MM.1S (cell line): ENCODE measurements around the gene SLC1A7.

Experiments
- DNase-seq: peaks from one replicate; pipeline ENCODE4 v3.0.0-alpha.2; 2015
- H2AFZ ChIP-seq: fragments of 300-600 bp; sonication (generic); 2 replicates; pipeline ENCODE4 v1.6.0; 2016; ENCODE audit warnings: antibody characterized with exemption, low read length
- H3F3A ChIP-seq: fragments of 300-600 bp; sonication (generic); 2 replicates; pipeline ENCODE4 v1.6.1; 2016; ENCODE audit warnings: mild to moderate bottlenecking, antibody characterized with exemption, low read length, moderate library complexity, mixed read lengths; ENCODE audit not compliant: insufficient read depth
- H3K27ac ChIP-seq: fragments of 300-600 bp; sonication (generic); 2 replicates; pipeline ENCODE4 v1.5.1; 2016; ENCODE audit warnings: mild to moderate bottlenecking, low read length
- H3K27me3 ChIP-seq: fragments of 300-600 bp; sonication (generic); replicated peaks from 2 replicates; pipeline ENCODE4 v1.6.0; 2016; ENCODE audit warnings: low read length; ENCODE audit not compliant: insufficient read depth
- H3K36me3 ChIP-seq: fragments of 300-600 bp; sonication (generic); replicated peaks from 2 replicates; pipeline ENCODE4 v1.6.1; 2016; ENCODE audit warnings: mild to moderate bottlenecking, low read length, mixed read lengths; ENCODE audit not compliant: insufficient read depth
- H3K4me1 ChIP-seq: fragments of 300-600 bp; sonication (generic); 2 replicates; pipeline ENCODE4 v1.6.1; 2016; ENCODE audit warnings: low read length, mixed read lengths
- H3K4me2 ChIP-seq: fragments of 300-600 bp; sonication (generic); 2 replicates; pipeline ENCODE4 v1.6.0; 2016; ENCODE audit warnings: low read depth, low read length
- H3K4me3 ChIP-seq: fragments of 300-600 bp; sonication (generic); 2 replicates; pipeline ENCODE4 v1.5.1; 2016; ENCODE audit warnings: low read length, mixed read lengths
- H3K79me2 ChIP-seq: fragments of 300-600 bp; sonication (generic); 2 replicates; pipeline ENCODE4 v1.6.1; 2016; ENCODE audit warnings: mixed run types, low read length, mixed read lengths
- H3K9ac ChIP-seq: fragments of 300-600 bp; sonication (generic); 2 replicates; pipeline ENCODE4 v1.6.1; 2016; ENCODE audit warnings: low read length, mixed read lengths
- H3K9me2 ChIP-seq: fragments of 300-600 bp; sonication (generic); replicated peaks from 2 replicates; pipeline ENCODE4 v1.6.1; 2016; ENCODE audit warnings: mild to moderate bottlenecking, low read length, mixed read lengths; ENCODE audit not compliant: insufficient read depth
- H3K9me3 ChIP-seq: fragments of 300-600 bp; sonication (generic); replicated peaks from 2 replicates; pipeline ENCODE4 v1.6.1; 2016; ENCODE audit warnings: mild to moderate bottlenecking, low read length, mixed read lengths; ENCODE audit not compliant: insufficient read depth
- H4K20me1 ChIP-seq: fragments of 300-600 bp; sonication (generic); 2 replicates; pipeline ENCODE4 v1.6.1; 2016; ENCODE audit warnings: mild to moderate bottlenecking, low read length, moderate library complexity, mixed read lengths; ENCODE audit not compliant: insufficient read depth
- CTCF ChIP-seq: fragments of 300-600 bp; sonication (generic); IDR thresholded peaks from 2 replicates; pipeline ENCODE4 v1.5.1; 2016; ENCODE audit warnings: antibody characterized with exemption, low read length, mixed read lengths
- EZH2 ChIP-seq: fragments of 300-600 bp; sonication (generic); optimal IDR thresholded peaks from 2 replicates; pipeline ENCODE3; 2017; ENCODE audit warnings: low read depth, mild to moderate bottlenecking, antibody characterized with exemption, low read length, mixed read lengths
- EZH2phosphoT487 ChIP-seq: fragments of 300-600 bp; sonication (generic); IDR thresholded peaks from 2 replicates; pipeline ENCODE4 v1.6.1; 2018; ENCODE audit warnings: antibody characterized with exemption, low read length

Gene SLC1A7

DNA sequence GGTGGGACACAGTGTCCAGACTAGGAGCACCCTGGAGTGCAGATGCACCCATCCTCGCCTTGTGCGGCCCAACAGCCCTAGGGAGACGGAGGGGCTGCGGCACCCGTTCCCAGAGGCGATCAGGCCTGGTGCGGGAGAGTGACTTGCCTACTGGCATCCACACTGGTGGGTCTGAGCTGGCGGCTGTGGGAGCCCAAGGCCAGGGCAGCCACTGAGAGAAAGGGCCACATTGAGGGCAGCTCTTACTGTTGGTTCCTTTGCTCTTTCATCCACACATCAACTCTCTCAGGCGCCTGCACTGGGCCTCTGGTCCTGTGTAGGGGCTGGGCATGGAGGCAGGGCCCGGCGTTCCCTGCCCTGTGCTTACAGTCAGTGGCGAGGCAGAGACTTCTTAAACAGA, 71.8 kb downstream of the SLC1A7 start:
- no peaks in the 10 kb centered on the region for H3K27me3 ChIP-seq
- H3K9ac ChIP-seq: no peak overlapping the region

DNA sequence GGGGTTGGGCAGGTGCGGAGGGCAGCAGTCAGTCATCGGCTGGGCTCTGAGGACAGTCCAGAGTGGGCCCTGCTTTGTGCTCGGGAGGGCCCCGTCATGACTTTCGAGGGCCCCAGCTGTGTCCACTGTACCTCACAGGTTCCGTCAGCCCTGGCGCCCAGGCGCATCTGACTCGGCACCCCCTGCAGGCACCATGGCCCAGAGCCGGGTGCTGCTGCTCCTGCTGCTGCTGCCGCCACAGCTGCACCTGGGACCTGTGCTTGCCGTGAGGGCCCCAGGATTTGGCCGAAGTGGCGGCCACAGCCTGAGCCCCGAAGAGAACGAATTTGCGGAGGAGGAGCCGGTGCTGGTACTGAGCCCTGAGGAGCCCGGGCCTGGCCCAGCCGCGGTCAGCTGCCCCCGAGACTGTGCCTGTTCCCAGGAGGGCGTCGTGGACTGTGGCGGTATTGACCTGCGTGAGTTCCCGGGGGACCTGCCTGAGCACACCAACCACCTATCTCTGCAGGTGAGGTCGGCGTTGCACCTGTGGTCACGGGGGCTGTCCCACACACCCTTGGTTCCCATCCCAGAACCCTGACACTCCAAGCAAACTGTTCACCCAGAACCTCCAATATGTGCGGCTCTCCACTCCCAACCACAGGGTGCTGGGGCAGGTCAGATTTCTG, 72.6 kb downstream of the SLC1A7 start:
- TF ChIP-seq CTCF (no peak), EZH2 (no peak), EZH2phosphoT487 (no peak)
- no peaks in the 10 kb centered on the region for H3K4me1 ChIP-seq
- H3K4me2 ChIP-seq: no peak overlapping the region
- H3K27me3 ChIP-seq: no peaks in the 10 kb centered on the region
- no peaks in the 10 kb centered on the region for H3K79me2 ChIP-seq
- no peak overlapping the region for H3K9ac ChIP-seq
- H3K4me3 ChIP-seq: no peak overlapping the region
- H4K20me1 ChIP-seq: no peaks in the 10 kb centered on the region
- H3F3A ChIP-seq: no peaks in the 10 kb centered on the region
- H2AFZ ChIP-seq: no peak overlapping the region
- H3K9me2 ChIP-seq: no peaks in the 10 kb centered on the region
- DNase-seq: no peak
- H3K27ac ChIP-seq: no peak overlapping the region
- H3K9me3 ChIP-seq: no peaks in the 10 kb centered on the region
- H3K36me3 ChIP-seq: no peaks in the 10 kb centered on the region

More for the DNA sequence above, 71.8 kb downstream of the SLC1A7 start:
- Histone ChIP-seq H3K79me2 (no peaks in the 10 kb centered on the region), H3K4me2 (no peak overlapping the region), H3K4me3 (no peak overlapping the region), H2AFZ (no peak overlapping the region), H3K27ac (no peak overlapping the region), H4K20me1 (no peaks in the 10 kb centered on the region), H3K4me1 (no peaks in the 10 kb centered on the region), H3F3A (no peaks in the 10 kb centered on the region), H3K36me3 (no peaks in the 10 kb centered on the region), H3K9me2 (no peaks in the 10 kb centered on the region), H3K9me3 (no peaks in the 10 kb centered on the region)
- no peak for DNase-seq
- TF ChIP-seq EZH2phosphoT487 (no peak), CTCF (no peak), EZH2 (no peak)

DNA sequence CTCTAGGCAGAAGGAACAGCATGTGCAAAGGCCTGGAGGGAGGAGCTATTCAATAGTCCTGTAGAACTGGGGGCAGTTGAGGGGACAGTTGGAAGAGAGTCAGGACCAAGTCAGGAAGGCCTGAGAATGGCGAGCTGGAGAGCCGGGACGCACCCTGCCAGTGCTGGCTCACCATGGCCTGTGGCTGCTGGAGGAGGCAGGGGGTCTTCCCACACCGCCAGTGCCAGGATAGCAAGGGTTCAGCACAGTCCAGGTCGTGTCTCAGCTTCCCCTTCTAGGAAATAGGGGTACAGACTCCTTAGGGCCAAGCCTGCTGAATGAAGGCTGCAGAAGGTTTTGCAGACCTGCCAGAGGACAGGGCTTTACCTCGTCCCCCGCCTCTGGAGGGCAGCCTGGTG, 73.2 kb downstream of the SLC1A7 start:
- H3K36me3 ChIP-seq: no peaks in the 10 kb centered on the region
- DNase-seq: no peak
- no peak overlapping the region for H3K9ac ChIP-seq
- no peak overlapping the region for H2AFZ ChIP-seq
- H3K4me2 ChIP-seq: no peak overlapping the region
- no peak overlapping the region for H3K4me3 ChIP-seq
- no peaks in the 10 kb centered on the region for H3K27me3 ChIP-seq
- H3K9me2 ChIP-seq: no peaks in the 10 kb centered on the region
- no peaks in the 10 kb centered on the region for H3F3A ChIP-seq
- TF ChIP-seq EZH2: no peak
- no peak for TF ChIP-seq CTCF
- TF ChIP-seq EZH2phosphoT487: no peak
- no peak overlapping the region for H3K27ac ChIP-seq
- no peaks in the 10 kb centered on the region for H3K4me1 ChIP-seq
- H3K9me3 ChIP-seq: no peaks in the 10 kb centered on the region
- no peaks in the 10 kb centered on the region for H3K79me2 ChIP-seq
- H4K20me1 ChIP-seq: no peaks in the 10 kb centered on the region
